Keratinocyte (primary cell): ENCODE measurements around the gene NT5DC1. TPM values are rescaled to one million over a fixed set of nuclear protein-coding genes. Genes with fewer than 3 reads are reported as not detected.
A peak's percentile ranks its signal among the peaks of the same experiment; 100 is the strongest.

ENCODE experiments used
- DNase-seq: peaks from one replicate; pipeline ENCODE4 v3.0.0-alpha.2; 2011; ENCODE audit warnings: low read depth, missing footprints, low spot score
- FAIRE-seq: peaks from 2 replicates; lab custom pipeline; 2011; peaks lifted over from hg19 to GRCh38; lab: Jason Lieb, UNC
- H2AFZ ChIP-seq: 2 replicates; pipeline ENCODE4 v1.6.0; 2012; ENCODE audit warnings: low read length, control low read depth, inconsistent platforms; ENCODE audit not compliant: control insufficient read depth
- H3K27ac ChIP-seq: 2 replicates; pipeline ENCODE4 v1.5.1; 2011; ENCODE audit warnings: low read length; ENCODE audit not compliant: control insufficient read depth, insufficient read depth
- H3K27me3 ChIP-seq: 3 replicates; pipeline ENCODE4 v1.6.0; 2011; ENCODE audit warnings: low read length; ENCODE audit not compliant: control insufficient read depth, insufficient read depth; ENCODE audit errors: extremely low read depth
- H3K36me3 ChIP-seq, 2 experiments: 2 replicates in 1 of 2; 3 replicates in 1 of 2; pipeline ENCODE4 v1.5.1; 2011; ENCODE audit warnings: low read length in 2 of 2, mild to moderate bottlenecking in 1 of 2; ENCODE audit not compliant: control insufficient read depth in 2 of 2, insufficient read depth in 2 of 2; ENCODE audit errors: extremely low read depth in 1 of 2
- H3K4me1 ChIP-seq: 3 replicates; pipeline ENCODE4 v1.5.1; 2011; ENCODE audit warnings: low read length; ENCODE audit not compliant: control insufficient read depth, insufficient read depth; ENCODE audit errors: extremely low read depth
- H3K4me2 ChIP-seq: 3 replicates; pipeline ENCODE4 v1.6.0; 2011; ENCODE audit warnings: low read depth, low read length; ENCODE audit not compliant: control insufficient read depth, insufficient read depth; ENCODE audit errors: extremely low read depth
- H3K4me3 ChIP-seq, 3 experiments: fragments of 200-600 bp in 1 of 3; sonication (generic) in 1 of 3; 2 replicates in 2 of 3; 3 replicates in 1 of 3; pipeline ENCODE4 v1.5.1; 2011 to 2016; ENCODE audit warnings: low read length in 3 of 3, mild to moderate bottlenecking in 3 of 3, control low read depth in 2 of 3, inconsistent platforms in 1 of 3, low read depth in 1 of 3, mixed read lengths in 1 of 3, mixed run types in 1 of 3, moderate library complexity in 1 of 3; ENCODE audit not compliant: control insufficient read depth in 2 of 3, insufficient read depth in 2 of 3; ENCODE audit errors: extremely low read depth in 1 of 3
- H3K79me2 ChIP-seq: 2 replicates; pipeline ENCODE4 v1.6.0; 2012; ENCODE audit warnings: low read length; ENCODE audit not compliant: control insufficient read depth, insufficient read depth
- H3K9ac ChIP-seq: 3 replicates; pipeline ENCODE4 v1.6.0; 2011; ENCODE audit warnings: low read length; ENCODE audit not compliant: control insufficient read depth, insufficient read depth; ENCODE audit errors: extremely low read depth
- H3K9me1 ChIP-seq: 3 replicates; pipeline ENCODE4 v1.6.0; 2011; ENCODE audit warnings: low read length; ENCODE audit not compliant: control insufficient read depth, insufficient read depth; ENCODE audit errors: extremely low read depth
- H3K9me3 ChIP-seq: 2 replicates; pipeline ENCODE4 v1.5.1; 2012; ENCODE audit warnings: low read depth, low read length; ENCODE audit not compliant: control insufficient read depth
- H4K20me1 ChIP-seq: 3 replicates; pipeline ENCODE4 v1.6.0; 2011; ENCODE audit warnings: low read length; ENCODE audit not compliant: control insufficient read depth, insufficient read depth; ENCODE audit errors: extremely low read depth
- CTCF ChIP-seq, 3 experiments: IDR thresholded peaks in 1 of 3; conservative IDR thresholded peaks in 1 of 3; optimal IDR thresholded peaks in 1 of 3; 2 replicates in 2 of 3; 3 replicates in 1 of 3; pipeline versions ENCODE3 to v1.5.1; 2011; ENCODE audit warnings: low read length in 3 of 3, mild to moderate bottlenecking in 3 of 3, moderate library complexity in 2 of 3, control low read depth in 1 of 3, inconsistent platforms in 1 of 3; ENCODE audit not compliant: insufficient read depth in 2 of 3; ENCODE audit errors: extremely low read depth in 1 of 3
- EZH2 ChIP-seq: IDR thresholded peaks from one replicate; pipeline ENCODE4 v1.6.1; 2012; ENCODE audit warnings: inconsistent platforms, mild to moderate bottlenecking, low read length, moderate library complexity
- dilution Hi-C: fragments of 300-500 bp; cut with MboI; formaldehyde crosslinking; loops from one replicate; pipeline ENCODE4 v1.7.0; 2020; ENCODE audit warnings: low sequenced_read_pairs; ENCODE audit not compliant: extremely low pct_ligation_motif_present
- polyA plus RNA-seq, 5 experiments: library from polyadenylated mRNA; depleted of rRNA in 3 of 5; stranded (reverse) in 3 of 5; stranded (forward) in 1 of 5; unstranded in 1 of 5; fragments of >200 nt; gene quantifications; 1 replicate in 1 of 5; 2 replicates in 3 of 5; 3 replicates in 1 of 5; pipeline versions ENCODE4 v1.2.1 to v1.2.3, GENCODE V29; 2011 to 2012; ENCODE audit warnings: missing spikeins in 2 of 5, low read depth in 1 of 5, low replicate concordance in 1 of 5

NT5DC1 gene
- polyA plus RNA-seq, 1 donor (not counting 4 experiments of a cell fraction or from before 2014, with no cell fraction given), result 31.2 TPM

- no peaks in the 10 kb centered on the region for H3K27me3 ChIP-seq
- dilution Hi-C loops, result no loop called here
- H3K9ac ChIP-seq, result peak overlapping the region; percentile 88
- peaks cover 11% of the 10 kb centered on the region for H3K4me1 ChIP-seq
- H3K4me3 ChIP-seq, result peak overlapping the region; percentile 80 to 86 (median 82)
- FAIRE-seq (no peak), DNase-seq (no peak)
- H4K20me1 ChIP-seq, result no peaks in the 10 kb centered on the region
- no peaks in the 10 kb centered on the region for H3K9me1 ChIP-seq
- H3K27ac ChIP-seq, result peak overlapping the region; percentile 74
- H3K79me2 ChIP-seq, result peaks cover 15% of the 10 kb centered on the region
- peak overlapping the region; percentile 96 for H2AFZ ChIP-seq
- H3K9me3 ChIP-seq, result no peaks in the 10 kb centered on the region
- H3K36me3 ChIP-seq, result peaks cover 0 to 4% of the 10 kb centered on the region in 2 experiments
- TF ChIP-seq CTCF (optimal IDR thresholded peaks at IDR 0.05 in 1 of 3, IDR thresholded peaks at IDR 0.05 in 1 of 3, conservative IDR thresholded peaks at IDR 0.05 in 1 of 3; ENCODE audit: extremely low read depth in 1 of 3, insufficient read depth in 2 of 3, low read length in 3 of 3), result no peak
- TF ChIP-seq EZH2, result no peak
- peak overlapping the region; percentile 78 for H3K4me2 ChIP-seq
These were observed 657 bp downstream of the NT5DC1 start for GRCh38 chr6:116101302-116101718.

GRCh38 chr6:116101790-116102189 lies 1.1 kb downstream of the NT5DC1 start:
- dilution Hi-C loops, result no loop called here

More at GRCh38 chr6:116101790-116102189, 1.1 kb downstream of the NT5DC1 start:
- peaks cover 15% of the 10 kb centered on the region for H3K79me2 ChIP-seq
- peak overlapping the region; percentile 88 for H3K9ac ChIP-seq
- no peaks in the 10 kb centered on the region for H3K9me1 ChIP-seq
- TF ChIP-seq CTCF (optimal IDR thresholded peaks at IDR 0.05 in 1 of 3, IDR thresholded peaks at IDR 0.05 in 1 of 3, conservative IDR thresholded peaks at IDR 0.05 in 1 of 3; ENCODE audit: extremely low read depth in 1 of 3, insufficient read depth in 2 of 3, low read length in 3 of 3), result no peak
- no peaks in the 10 kb centered on the region for H3K9me3 ChIP-seq
- peak overlapping the region; percentile 78 for H3K4me2 ChIP-seq
- H3K4me1 ChIP-seq, result peaks cover 11% of the 10 kb centered on the region
- peaks cover 0 to 4% of the 10 kb centered on the region in 2 experiments for H3K36me3 ChIP-seq
- no peak for FAIRE-seq
- no peak for DNase-seq
- H3K4me3 ChIP-seq, result peak overlapping the region; percentile 80 to 86 (median 82)
- H3K27ac ChIP-seq, result no peak overlapping the region
- no peaks in the 10 kb centered on the region for H3K27me3 ChIP-seq
- no peak overlapping the region for H2AFZ ChIP-seq
- H4K20me1 ChIP-seq, result no peaks in the 10 kb centered on the region
